Endothelial cell of hepatic sinusoid (primary cell): ENCODE data around the gene GPR135.

Experiments
- in situ Hi-C: cut with HindIII; loops from 2 replicates; pipeline ENCODE4 v1.10.0; 2017; ENCODE audit warnings: low sequenced_read_pairs

The GPR135 gene

GRCh38 chr14:59465316-59466135, at the start of gene GPR135:
TSS of gene GPR135 (minus strand) at chr14:59465380. CDS start at chr14:59465226, 154 bp downstream.
- in situ Hi-C loops: no loop called here

- in situ Hi-C loops: no loop called here
Measured at GRCh38 chr14:59511916-59512575, 46.9 kb upstream of the GPR135 start.

- in situ Hi-C loops: no loop called here
Measured at GRCh38 chr14:59510966-59511365, 45.8 kb upstream of the GPR135 start.

- in situ Hi-C loops: no loop called here
Measured at GRCh38 chr14:59510001-59510400, 44.8 kb upstream of the GPR135 start.

GRCh38 chr14:59509101-59509500, 43.9 kb upstream of the GPR135 start:
- in situ Hi-C loops: no loop called here

- in situ Hi-C loops: no loop called here
Measured at GRCh38 chr14:59507752-59508103, 42.5 kb upstream of the GPR135 start.

- in situ Hi-C loops: no loop called here
Measured at GRCh38 chr14:59507063-59507751, 42.0 kb upstream of the GPR135 start.

GRCh38 chr14:59503256-59503655, 38.1 kb upstream of the GPR135 start:
- in situ Hi-C loops: no loop called here

GRCh38 chr14:59500732-59501131, 35.6 kb upstream of the GPR135 start:
- in situ Hi-C loops: no loop called here

- in situ Hi-C loops: no loop called here
Measured at GRCh38 chr14:59492384-59492783, 27.2 kb upstream of the GPR135 start.

- in situ Hi-C loops: no loop called here
Measured at GRCh38 chr14:59490756-59491155, 25.6 kb upstream of the GPR135 start.

GRCh38 chr14:59484639-59485175, 19.5 kb upstream of the GPR135 start:
- in situ Hi-C loops: no loop called here

- in situ Hi-C loops: no loop called here
Measured at GRCh38 chr14:59483819-59484638, 18.8 kb upstream of the GPR135 start, which contains the start of the genes JKAMP and L3HYPDH. TSS of gene JKAMP (plus strand) at chr14:59484517. CDS start at chr14:59484590, 73 bp downstream. TSS of gene L3HYPDH (minus strand) at chr14:59484408. CDS start at chr14:59484316, 92 bp downstream.

GRCh38 chr14:59483363-59483762, 18.2 kb upstream of the GPR135 start:
- in situ Hi-C loops: no loop called here

- in situ Hi-C loops: no loop called here
Measured at GRCh38 chr14:59482541-59483331, 17.6 kb upstream of the GPR135 start.

- in situ Hi-C loops: no loop called here
Measured at GRCh38 chr14:59481871-59482540, 16.8 kb upstream of the GPR135 start.

GRCh38 chr14:59481407-59481806, 16.2 kb upstream of the GPR135 start:
- in situ Hi-C loops: no loop called here

GRCh38 chr14:59480166-59480565, 15.0 kb upstream of the GPR135 start:
- in situ Hi-C loops: no loop called here

- in situ Hi-C loops: no loop called here
Measured at GRCh38 chr14:59478540-59478939, 13.4 kb upstream of the GPR135 start.
